ENCODE results near the gene EPHA2.
"Not testable (repeated sequence)": the region's sequence is repeated elsewhere in the genome, so short reads cannot be mapped to it uniquely, and the experiment has no call there.

The EPHA2 gene

GRCh38 chr1:16199700-16200099, 43.8 kb upstream of the EPHA2 start:
- H3K4me3 ChIP-seq (ENCODE audit: low read depth, low read length): no peak overlapping the region
- TF ChIP-seq CTCF (IDR thresholded peaks at IDR 0.05; ENCODE audit: borderline replicate concordance, insufficient read depth, low read depth, low read length): no peak

- no peak for TF ChIP-seq CTCF (IDR thresholded peaks at IDR 0.05; ENCODE audit: borderline replicate concordance, insufficient read depth, low read depth, low read length)
- H3K4me3 ChIP-seq (ENCODE audit: low read depth, low read length): no peak overlapping the region
Measured at GRCh38 chr1:16199157-16199501, 43.3 kb upstream of the EPHA2 start.

GRCh38 chr1:16198444-16199156, 42.7 kb upstream of the EPHA2 start:
- H3K4me3 ChIP-seq (ENCODE audit: low read depth, low read length): no peak overlapping the region
- no peak for TF ChIP-seq CTCF (IDR thresholded peaks at IDR 0.05; ENCODE audit: borderline replicate concordance, insufficient read depth, low read depth, low read length)

GRCh38 chr1:16196874-16197273, 41.0 kb upstream of the EPHA2 start:
- H3K4me3 ChIP-seq (ENCODE audit: low read depth, low read length): no peak overlapping the region
- TF ChIP-seq CTCF (IDR thresholded peaks at IDR 0.05; ENCODE audit: borderline replicate concordance, insufficient read depth, low read depth, low read length): no peak

GRCh38 chr1:16196139-16196538, 40.3 kb upstream of the EPHA2 start:
- not testable (repeated sequence) for H3K4me3 ChIP-seq (ENCODE audit: low read depth, low read length)

GRCh38 chr1:16195518-16195905, 39.6 kb upstream of the EPHA2 start:
- TF ChIP-seq CTCF (IDR thresholded peaks at IDR 0.05; ENCODE audit: borderline replicate concordance, insufficient read depth, low read depth, low read length): no peak
- no peak overlapping the region for H3K4me3 ChIP-seq (ENCODE audit: low read depth, low read length)

- no peak for TF ChIP-seq CTCF (IDR thresholded peaks at IDR 0.05; ENCODE audit: borderline replicate concordance, insufficient read depth, low read depth, low read length)
- H3K4me3 ChIP-seq (ENCODE audit: low read depth, low read length): no peak overlapping the region
Measured at GRCh38 chr1:16191916-16192546, 36.2 kb upstream of the EPHA2 start.

Data from GM12875 (cell line).